Liver (tissue), 3 donors: Measurements from ENCODE around the gene CTPS1.

ENCODE experiments used
- CTCF ChIP-seq: fragments of 150-350 bp; IDR thresholded peaks from 2 replicates; pipeline ENCODE4 v1.5.1; 2017; ENCODE audit warnings: improper control_type of control experiment, low read depth, low read length; ENCODE audit not compliant: missing input control
- EGR1 ChIP-seq, 2 donors: IDR thresholded peaks; 2 replicates each; pipeline ENCODE4 v1.6.1; 2016 to 2018; ENCODE audit warnings: antibody characterized with exemption in 2 of 2, low read depth in 2 of 2
- GABPA ChIP-seq, 2 donors: IDR thresholded peaks in 1 of 2; conservative IDR thresholded peaks in 1 of 2; 2 replicates each; pipeline ENCODE4 v1.6.1; 2016; ENCODE audit warnings: antibody characterized with exemption in 2 of 2, mild to moderate bottlenecking in 1 of 2, moderate library complexity in 1 of 2
- MAX ChIP-seq: IDR thresholded peaks from 2 replicates; pipeline ENCODE4 v1.6.1; 2016; ENCODE audit warnings: antibody characterized with exemption
- REST ChIP-seq: IDR thresholded peaks from 2 replicates; pipeline ENCODE4 v1.6.1; 2016; ENCODE audit warnings: antibody characterized with exemption, mild to moderate bottlenecking
- RXRA ChIP-seq, 2 donors: IDR thresholded peaks; 2 replicates each; pipeline ENCODE4 v1.6.1; 2017 to 2018; ENCODE audit warnings: antibody characterized with exemption in 2 of 2, mild to moderate bottlenecking in 1 of 2
- YY1 ChIP-seq: IDR thresholded peaks from 2 replicates; pipeline ENCODE4 v1.6.1; 2016; ENCODE audit warnings: antibody characterized with exemption, mild to moderate bottlenecking
- donor health status: healthy.
- donor health status: healthy.

- TF ChIP-seq CTCF (no peak), REST (no peak), EGR1 (IDR thresholded peaks at IDR 0.05; ENCODE audit: low read depth in 2 of 2) (no peak), YY1 (no peak), GABPA (IDR thresholded peaks at IDR 0.05 in 1 of 2, conservative IDR thresholded peaks at IDR 0.05 in 1 of 2) (no peak), RXRA (IDR thresholded peaks at IDR 0.05) (no peak), MAX (no peak)
Measured at GRCh38 chr1:40971966-40972365, 7.5 kb upstream of the CTPS1 start.
